Measurements from ENCODE around the gene MLIP. TPM values are rescaled to one million over a fixed set of nuclear protein-coding genes. Genes with fewer than 3 reads are reported as not detected.

Gene MLIP
- total RNA-seq, 1 experiment from 2014 or later = 0.59 TPM

GRCh38 chr6:54264581-54265272 is 153.5 kb downstream of the MLIP start:
- POLR2A ChIA-PET = no interaction called here
- Histone ChIP-seq H3K9me2 (ENCODE audit: insufficient read depth) (no peaks in the 10 kb centered on the region), H3K27me3 (ENCODE audit: insufficient read depth, low read length) (no peaks in the 10 kb centered on the region), H3K4me3 (replicated peaks in 1 of 2; ENCODE audit: low read depth in 1 of 2, low read length in 2 of 2) (no peak overlapping the region), H4K20me1 (ENCODE audit: insufficient read depth) (no peaks in the 10 kb centered on the region), H3K27ac (ENCODE audit: low read depth, low read length) (no peak overlapping the region), H3K4me2 (ENCODE audit: low read length) (no peak overlapping the region), H3K9me3 (ENCODE audit: control insufficient read depth in 1 of 2, insufficient read depth in 1 of 2, low read depth in 1 of 2, low read length in 2 of 2) (no peaks in the 10 kb centered on the region), H3K9ac (ENCODE audit: low read length) (no peak overlapping the region), H3K36me3 (ENCODE audit: control insufficient read depth in 1 of 2, insufficient read depth in 2 of 2, low read length in 2 of 2) (no peaks in the 10 kb centered on the region), H2AFZ (ENCODE audit: low read depth, low read length, poor library complexity, severe bottlenecking) (no peak overlapping the region), H3K79me2 (ENCODE audit: insufficient read depth, low read length) (no peaks in the 10 kb centered on the region), H3K4me1 (ENCODE audit: control insufficient read depth in 1 of 2, insufficient read depth in 2 of 2, low read length in 2 of 2) (no peaks in the 10 kb centered on the region)
- ATAC-seq (no peak), DNase-seq (ENCODE audit: low read depth, low spot score) (no peak)
- CTCF ChIA-PET = interaction anchor here (0.9 to 1.4 kb wide), 2 partner anchors 91 to 278 kb away, joined by 3 read pairs; no protein-coding TSS in a partner anchor
- BruUV-seq (replicated peaks) = no TSS peak
- RAD21 ChIA-PET (ENCODE audit: low non-redundant PET in 1 of 2, low total read pairs in 2 of 2, uncharacterized antibody in 2 of 2, unreplicated experiment in 2 of 2) = no interaction called here
- no peak for TF ChIP-seq SIN3A (IDR thresholded peaks at IDR 0.05; ENCODE audit: low read depth)
- TF ChIP-seq ELF1 (IDR thresholded peaks at IDR 0.05; ENCODE audit: borderline replicate concordance, low read depth) = no peak
- TF ChIP-seq CBX3 (IDR thresholded peaks at IDR 0.05; ENCODE audit: low read depth) = no peak
- no peak for TF ChIP-seq EZH2phosphoT487 (IDR thresholded peaks at IDR 0.05; ENCODE audit: borderline replicate concordance)
- TF ChIP-seq SP1 (IDR thresholded peaks at IDR 0.05; ENCODE audit: low read depth) = no peak
- TF ChIP-seq POLR2A (IDR thresholded peaks at IDR 0.05; ENCODE audit: borderline replicate concordance, extremely low read depth, insufficient read depth, insufficient read length) = no peak
- no peak for TF ChIP-seq RAD21 (IDR thresholded peaks at IDR 0.05; ENCODE audit: low read depth)
- TF ChIP-seq ZFX (IDR thresholded peaks at IDR 0.05) = no peak
- TF ChIP-seq EGR1 (IDR thresholded peaks at IDR 0.05; ENCODE audit: low read depth) = no peak
- TF ChIP-seq TCF7L2 (IDR thresholded peaks at IDR 0.05; ENCODE audit: borderline replicate concordance, extremely low read depth, insufficient read depth, insufficient read length) = no peak
- TF ChIP-seq FOSL1 (IDR thresholded peaks at IDR 0.05; ENCODE audit: low read depth) = no peak
- TF ChIP-seq ZBTB33 (IDR thresholded peaks at IDR 0.05; ENCODE audit: extremely low read depth, insufficient replicate concordance, low read length) = no peak
- TF ChIP-seq JUND (IDR thresholded peaks at IDR 0.05) = no peak
- TF ChIP-seq, protein P1, sequence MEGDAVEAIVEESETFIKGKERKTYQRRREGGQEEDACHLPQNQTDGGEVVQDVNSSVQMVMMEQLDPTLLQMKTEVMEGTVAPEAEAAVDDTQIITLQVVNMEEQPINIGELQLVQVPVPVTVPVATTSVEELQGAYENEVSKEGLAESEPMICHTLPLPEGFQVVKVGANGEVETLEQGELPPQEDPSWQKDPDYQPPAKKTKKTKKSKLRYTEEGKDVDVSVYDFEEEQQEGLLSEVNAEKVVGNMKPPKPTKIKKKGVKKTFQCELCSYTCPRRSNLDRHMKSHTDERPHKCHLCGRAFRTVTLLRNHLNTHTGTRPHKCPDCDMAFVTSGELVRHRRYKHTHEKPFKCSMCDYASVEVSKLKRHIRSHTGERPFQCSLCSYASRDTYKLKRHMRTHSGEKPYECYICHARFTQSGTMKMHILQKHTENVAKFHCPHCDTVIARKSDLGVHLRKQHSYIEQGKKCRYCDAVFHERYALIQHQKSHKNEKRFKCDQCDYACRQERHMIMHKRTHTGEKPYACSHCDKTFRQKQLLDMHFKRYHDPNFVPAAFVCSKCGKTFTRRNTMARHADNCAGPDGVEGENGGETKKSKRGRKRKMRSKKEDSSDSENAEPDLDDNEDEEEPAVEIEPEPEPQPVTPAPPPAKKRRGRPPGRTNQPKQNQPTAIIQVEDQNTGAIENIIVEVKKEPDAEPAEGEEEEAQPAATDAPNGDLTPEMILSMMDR (IDR thresholded peaks at IDR 0.05 in 2 of 3, conservative IDR thresholded peaks at IDR 0.05 in 1 of 3; ENCODE audit: borderline replicate concordance in 1 of 3, insufficient read depth in 1 of 3, low read depth in 2 of 3, low read length in 2 of 3) = no peak
- TF ChIP-seq YY1 (IDR thresholded peaks at IDR 0.05; ENCODE audit: extremely low read depth, insufficient replicate concordance, low read depth, low read length) = no peak
- no peak for TF ChIP-seq POLR2AphosphoS5 (IDR thresholded peaks at IDR 0.05; ENCODE audit: low read depth, low read length)
- intact Hi-C loops (cut with micrococcal nuclease) = no loop called here

Data from HCT116 (cell line).